Chondrocyte (in vitro differentiated cells): ENCODE results near the gene GRK5. TPM values are rescaled to one million over a fixed set of nuclear protein-coding genes. Genes with fewer than 3 reads are reported as not detected.
A peak's percentile ranks its signal among the peaks of the same experiment; 100 is the strongest.

Source experiments
- DNase-seq: peaks from one replicate; pipeline ENCODE4 v3.0.0; 2021; ENCODE audit warnings: mixed read lengths, low spot score
- H3K27ac Mint-ChIP-seq: one replicate; pipeline ENCODE4 v1.8.0; 2021; ENCODE audit warnings: mild to moderate bottlenecking, moderate library complexity, mixed read lengths; ENCODE audit not compliant: unreplicated experiment
- H3K27me3 Mint-ChIP-seq: 2 replicates; pipeline ENCODE4 v1.8.0; 2021; ENCODE audit warnings: low read depth, mixed read lengths
- H3K36me3 Mint-ChIP-seq: 2 replicates; pipeline ENCODE4 v1.8.0; 2021; ENCODE audit warnings: low read depth, mixed read lengths
- H3K4me1 Mint-ChIP-seq: 2 replicates; pipeline ENCODE4 v1.8.0; 2021; ENCODE audit warnings: low read depth, mild to moderate bottlenecking, mixed read lengths
- H3K4me3 Mint-ChIP-seq: one replicate; pipeline ENCODE4 v1.8.0; 2021; ENCODE audit warnings: mild to moderate bottlenecking, moderate library complexity, mixed read lengths; ENCODE audit not compliant: unreplicated experiment
- H3K9me3 Mint-ChIP-seq: 2 replicates; pipeline ENCODE4 v1.8.0; 2021; ENCODE audit warnings: low read depth, mixed read lengths
- CTCF ChIP-seq: fragments of 200-600 bp; sonication (generic); IDR thresholded peaks from 2 replicates; pipeline ENCODE4 v1.5.0; 2021; ENCODE audit warnings: antibody characterized with exemption, mild to moderate bottlenecking, moderate library complexity
- total RNA-seq: library from RNA; stranded (reverse); gene quantifications from 3 replicates; pipeline ENCODE4 v1.2.1, GENCODE V29; 2021

GRK5 gene
- total RNA-seq, 1 donor from 2014 or later: 16.4 TPM

- Mint-ChIP-seq H3K27ac (no peak overlapping the region), H3K9me3 (no peaks in the 10 kb centered on the region), H3K4me1 (peaks cover 35% of the 10 kb centered on the region), H3K27me3 (no peaks in the 10 kb centered on the region), H3K36me3 (no peaks in the 10 kb centered on the region), H3K4me3 (no peak overlapping the region)
- TF ChIP-seq CTCF: no peak
- no peak for DNase-seq
Observed at GRCh38 chr10:119368991-119369869, 161.9 kb downstream of the GRK5 start.

- Mint-ChIP-seq H3K4me1 (peaks cover 27% of the 10 kb centered on the region), H3K4me3 (peak overlapping the region; percentile 44), H3K36me3 (no peaks in the 10 kb centered on the region), H3K27ac (peak overlapping the region; percentile 79), H3K9me3 (no peaks in the 10 kb centered on the region), H3K27me3 (no peaks in the 10 kb centered on the region)
- no peak for TF ChIP-seq CTCF
- DNase-seq: peak; percentile 20
Observed at GRCh38 chr10:119370111-119370741, 162.9 kb downstream of the GRK5 start.

- H3K36me3 Mint-ChIP-seq: no peaks in the 10 kb centered on the region
- peak overlapping the region; percentile 54 for H3K27ac Mint-ChIP-seq
- H3K4me3 Mint-ChIP-seq: peak overlapping the region; percentile 44
- H3K27me3 Mint-ChIP-seq: no peaks in the 10 kb centered on the region
- H3K4me1 Mint-ChIP-seq: peaks cover 25% of the 10 kb centered on the region
- H3K9me3 Mint-ChIP-seq: no peaks in the 10 kb centered on the region
- no peak for TF ChIP-seq CTCF
- DNase-seq: peak; percentile 64
Observed at GRCh38 chr10:119370972-119371703, 163.8 kb downstream of the GRK5 start.

GRCh38 chr10:119371704-119372663, 164.6 kb downstream of the GRK5 start:
- peaks cover 25% of the 10 kb centered on the region for H3K4me1 Mint-ChIP-seq
- TF ChIP-seq CTCF: peak; percentile 35
- H3K27ac Mint-ChIP-seq: no peak overlapping the region
- no peaks in the 10 kb centered on the region for H3K27me3 Mint-ChIP-seq
- no peak for DNase-seq
- no peaks in the 10 kb centered on the region for H3K9me3 Mint-ChIP-seq
- H3K36me3 Mint-ChIP-seq: no peaks in the 10 kb centered on the region
- no peak overlapping the region for H3K4me3 Mint-ChIP-seq
